NT2/D1 (cell line): ENCODE measurements around the gene CGB5.

Experiments
- SUZ12 ChIP-seq: IDR thresholded peaks from 2 replicates; pipeline ENCODE4 v1.6.1; 2011; ENCODE audit not compliant: insufficient read length, insufficient read depth; ENCODE audit errors: extremely low read depth
- YY1 ChIP-seq: IDR thresholded peaks from 2 replicates; pipeline ENCODE4 v1.6.1; 2011; ENCODE audit not compliant: insufficient read length, insufficient read depth
- ZNF274 ChIP-seq: IDR thresholded peaks from 2 replicates; pipeline ENCODE4 v1.6.1; 2011; ENCODE audit warnings: mild to moderate bottlenecking, low read depth, low read length

GRCh38 chr19:49009828-49010227 lies 33.8 kb upstream of the CGB5 start:
- no peak for TF ChIP-seq SUZ12
- no peak for TF ChIP-seq ZNF274
- TF ChIP-seq YY1, result no peak
